ENCODE measurements around the gene HEY2.

The HEY2 gene

GRCh38 chr6:125728739-125729138 is 20.7 kb upstream of the HEY2 start:
- Histone ChIP-seq H3K9ac (ENCODE audit: low read length) (no peak overlapping the region), H3K27ac (ENCODE audit: low read length) (no peak overlapping the region)

GRCh38 chr6:125729983-125730382 is 19.4 kb upstream of the HEY2 start:
- Histone ChIP-seq H3K4me3 (ENCODE audit: low read length) (no peak overlapping the region), H3K9ac (ENCODE audit: low read length) (no peak overlapping the region), H3K4me1 (ENCODE audit: control insufficient read depth, low read depth, low read length) (peaks cover 16% of the 10 kb centered on the region), H3K27me3 (ENCODE audit: control insufficient read depth, insufficient read depth, low read length) (no peaks in the 10 kb centered on the region), H3K9me3 (ENCODE audit: control insufficient read depth, low read depth, low read length) (no peaks in the 10 kb centered on the region), H3K27ac (ENCODE audit: low read length) (no peak overlapping the region), H3K36me3 (ENCODE audit: control insufficient read depth, low read depth, low read length) (no peaks in the 10 kb centered on the region)

More at GRCh38 chr6:125728739-125729138, 20.7 kb upstream of the HEY2 start:
- Histone ChIP-seq H3K4me1 (ENCODE audit: control insufficient read depth, low read depth, low read length) (peaks cover 14% of the 10 kb centered on the region), H3K9me3 (ENCODE audit: control insufficient read depth, low read depth, low read length) (no peaks in the 10 kb centered on the region), H3K4me3 (ENCODE audit: low read length) (no peak overlapping the region), H3K27me3 (ENCODE audit: control insufficient read depth, insufficient read depth, low read length) (no peaks in the 10 kb centered on the region), H3K36me3 (ENCODE audit: control insufficient read depth, low read depth, low read length) (no peaks in the 10 kb centered on the region)

- H3K27me3 ChIP-seq (ENCODE audit: control insufficient read depth, insufficient read depth, low read length) = no peaks in the 10 kb centered on the region
- H3K27ac ChIP-seq (ENCODE audit: low read length) = no peak overlapping the region
- peaks cover 16% of the 10 kb centered on the region for H3K4me1 ChIP-seq (ENCODE audit: control insufficient read depth, low read depth, low read length)
- no peaks in the 10 kb centered on the region for H3K9me3 ChIP-seq (ENCODE audit: control insufficient read depth, low read depth, low read length)
- no peak overlapping the region for H3K4me3 ChIP-seq (ENCODE audit: low read length)
- H3K36me3 ChIP-seq (ENCODE audit: control insufficient read depth, low read depth, low read length) = no peaks in the 10 kb centered on the region
- H3K9ac ChIP-seq (ENCODE audit: low read length) = no peak overlapping the region
These were observed 17.0 kb upstream of the HEY2 start for GRCh38 chr6:125732398-125732797.

GRCh38 chr6:125733516-125734300 is 15.7 kb upstream of the HEY2 start:
- Histone ChIP-seq H3K9me3 (ENCODE audit: control insufficient read depth, low read depth, low read length) (no peaks in the 10 kb centered on the region), H3K36me3 (ENCODE audit: control insufficient read depth, low read depth, low read length) (no peaks in the 10 kb centered on the region), H3K9ac (ENCODE audit: low read length) (no peak overlapping the region), H3K27ac (ENCODE audit: low read length) (no peak overlapping the region), H3K4me3 (ENCODE audit: low read length) (no peak overlapping the region), H3K4me1 (ENCODE audit: control insufficient read depth, low read depth, low read length) (peaks cover 12% of the 10 kb centered on the region), H3K27me3 (ENCODE audit: control insufficient read depth, insufficient read depth, low read length) (no peaks in the 10 kb centered on the region)

GRCh38 chr6:125738276-125738675 is 11.2 kb upstream of the HEY2 start:
- Histone ChIP-seq H3K4me1 (ENCODE audit: control insufficient read depth, low read depth, low read length) (peaks cover 15% of the 10 kb centered on the region), H3K27me3 (ENCODE audit: control insufficient read depth, insufficient read depth, low read length) (peaks cover 4% of the 10 kb centered on the region), H3K27ac (ENCODE audit: low read length) (no peak overlapping the region), H3K9me3 (ENCODE audit: control insufficient read depth, low read depth, low read length) (no peaks in the 10 kb centered on the region), H3K9ac (ENCODE audit: low read length) (no peak overlapping the region), H3K36me3 (ENCODE audit: control insufficient read depth, low read depth, low read length) (no peaks in the 10 kb centered on the region), H3K4me3 (ENCODE audit: low read length) (no peak overlapping the region)

GRCh38 chr6:125739364-125739763 is 10.1 kb upstream of the HEY2 start:
- Histone ChIP-seq H3K27ac (ENCODE audit: low read length) (no peak overlapping the region), H3K9me3 (ENCODE audit: control insufficient read depth, low read depth, low read length) (no peaks in the 10 kb centered on the region), H3K4me3 (ENCODE audit: low read length) (no peak overlapping the region), H3K4me1 (ENCODE audit: control insufficient read depth, low read depth, low read length) (peaks cover 17% of the 10 kb centered on the region), H3K9ac (ENCODE audit: low read length) (no peak overlapping the region), H3K36me3 (ENCODE audit: control insufficient read depth, low read depth, low read length) (no peaks in the 10 kb centered on the region), H3K27me3 (ENCODE audit: control insufficient read depth, insufficient read depth, low read length) (peaks cover 8% of the 10 kb centered on the region)

GRCh38 chr6:125741336-125741735 is 8.1 kb upstream of the HEY2 start:
- Histone ChIP-seq H3K9ac (ENCODE audit: low read length) (no peak overlapping the region), H3K4me3 (ENCODE audit: low read length) (no peak overlapping the region), H3K36me3 (ENCODE audit: control insufficient read depth, low read depth, low read length) (no peaks in the 10 kb centered on the region), H3K27ac (ENCODE audit: low read length) (no peak overlapping the region), H3K9me3 (ENCODE audit: control insufficient read depth, low read depth, low read length) (no peaks in the 10 kb centered on the region), H3K4me1 (ENCODE audit: control insufficient read depth, low read depth, low read length) (peaks cover 36% of the 10 kb centered on the region), H3K27me3 (ENCODE audit: control insufficient read depth, insufficient read depth, low read length) (peaks cover 24% of the 10 kb centered on the region)

- H3K36me3 ChIP-seq (ENCODE audit: control insufficient read depth, low read depth, low read length) = no peaks in the 10 kb centered on the region
- no peak overlapping the region for H3K27ac ChIP-seq (ENCODE audit: low read length)
- H3K4me1 ChIP-seq (ENCODE audit: control insufficient read depth, low read depth, low read length) = peaks cover 40% of the 10 kb centered on the region
- peaks cover 31% of the 10 kb centered on the region for H3K27me3 ChIP-seq (ENCODE audit: control insufficient read depth, insufficient read depth, low read length)
- no peak overlapping the region for H3K4me3 ChIP-seq (ENCODE audit: low read length)
- no peak overlapping the region for H3K9ac ChIP-seq (ENCODE audit: low read length)
- no peaks in the 10 kb centered on the region for H3K9me3 ChIP-seq (ENCODE audit: control insufficient read depth, low read depth, low read length)
These were observed 7.4 kb upstream of the HEY2 start for GRCh38 chr6:125742024-125742423.

GRCh38 chr6:125742464-125743120 is 6.8 kb upstream of the HEY2 start:
- Histone ChIP-seq H3K9me3 (ENCODE audit: control insufficient read depth, low read depth, low read length) (no peaks in the 10 kb centered on the region), H3K27me3 (ENCODE audit: control insufficient read depth, insufficient read depth, low read length) (peaks cover 37% of the 10 kb centered on the region), H3K4me3 (ENCODE audit: low read length) (no peak overlapping the region), H3K4me1 (ENCODE audit: control insufficient read depth, low read depth, low read length) (peaks cover 43% of the 10 kb centered on the region), H3K27ac (ENCODE audit: low read length) (no peak overlapping the region), H3K36me3 (ENCODE audit: control insufficient read depth, low read depth, low read length) (no peaks in the 10 kb centered on the region), H3K9ac (ENCODE audit: low read length) (no peak overlapping the region)

- Histone ChIP-seq H3K9me3 (ENCODE audit: control insufficient read depth, low read depth, low read length) (no peaks in the 10 kb centered on the region), H3K4me3 (ENCODE audit: low read length) (no peak overlapping the region), H3K36me3 (ENCODE audit: control insufficient read depth, low read depth, low read length) (no peaks in the 10 kb centered on the region), H3K27me3 (ENCODE audit: control insufficient read depth, insufficient read depth, low read length) (peaks cover 47% of the 10 kb centered on the region), H3K4me1 (ENCODE audit: control insufficient read depth, low read depth, low read length) (peaks cover 46% of the 10 kb centered on the region), H3K9ac (ENCODE audit: low read length) (no peak overlapping the region), H3K27ac (ENCODE audit: low read length) (no peak overlapping the region)
These were observed 5.8 kb upstream of the HEY2 start for GRCh38 chr6:125743604-125744003.

- peaks cover 62% of the 10 kb centered on the region for H3K27me3 ChIP-seq (ENCODE audit: control insufficient read depth, insufficient read depth, low read length)
- peaks cover 48% of the 10 kb centered on the region for H3K4me1 ChIP-seq (ENCODE audit: control insufficient read depth, low read depth, low read length)
- no peaks in the 10 kb centered on the region for H3K36me3 ChIP-seq (ENCODE audit: control insufficient read depth, low read depth, low read length)
- H3K9ac ChIP-seq (ENCODE audit: low read length) = peak overlapping the region; percentile 75
- H3K9me3 ChIP-seq (ENCODE audit: control insufficient read depth, low read depth, low read length) = no peaks in the 10 kb centered on the region
- H3K27ac ChIP-seq (ENCODE audit: low read length) = no peak overlapping the region
- peak overlapping the region; percentile 91 for H3K4me3 ChIP-seq (ENCODE audit: low read length)
These were observed 4.0 kb upstream of the HEY2 start for GRCh38 chr6:125745281-125746018.
